HEK293 (cell line): ENCODE measurements around the gene FNDC3A.

Experiments
- CTCF ChIA-PET: fragments of 350-600 bp; formaldehyde crosslinking; extraction: SDS; loops from one replicate; lab custom pipeline; 2021; ENCODE audit warnings: antibody characterized with exemption; lab: Yijun Ruan, JAX
- POLR2A ChIA-PET: fragments of 300-600 bp; formaldehyde crosslinking; extraction: SDS; loops from one replicate; lab custom pipeline; 2020; ENCODE audit warnings: antibody characterized with exemption, inconsistent platforms; lab: Yijun Ruan, JAX
- H3K27ac ChIP-seq: fragments of 200-500 bp; sonication (Bioruptor generic); 2 replicates; pipeline ENCODE4 v1.5.1; 2014; ENCODE audit warnings: low read depth, low read length, control low read depth, inconsistent platforms; ENCODE audit errors: extremely low read depth
- H3K36me3 ChIP-seq, 2 experiments: fragments of 200-500 bp in 1 of 2; sonication (Bioruptor generic) in 1 of 2; 1 replicate in 1 of 2; 2 replicates in 1 of 2; pipeline ENCODE4 v1.5.1; 2014 to 2017; ENCODE audit warnings: inconsistent platforms in 2 of 2, low read length in 2 of 2; ENCODE audit not compliant: control insufficient read depth in 2 of 2, insufficient read depth in 1 of 2
- H3K4me1 ChIP-seq: fragments of 200-500 bp; sonication (Bioruptor generic); 2 replicates; pipeline ENCODE4 v1.5.1; 2014; ENCODE audit warnings: mild to moderate bottlenecking, low read length, inconsistent platforms; ENCODE audit not compliant: control insufficient read depth, insufficient read depth
- H3K4me3 ChIP-seq: 2 replicates; pipeline ENCODE4 v1.5.1; 2011; ENCODE audit warnings: low read depth, mild to moderate bottlenecking, control low read depth, low read length, moderate library complexity
- H3K9me3 ChIP-seq: fragments of 200-500 bp; sonication (Bioruptor generic); 2 replicates; pipeline ENCODE4 v1.5.1; 2014; ENCODE audit warnings: low read depth, low read length, inconsistent platforms; ENCODE audit not compliant: control insufficient read depth, insufficient read depth
- KLF10 ChIP-seq: fragments of 450-650 bp; IDR thresholded peaks from 2 replicates; pipeline ENCODE4 v1.5.1; 2018; ENCODE audit warnings: missing biosample characterization, mild to moderate bottlenecking, missing genetic modification characterization
- PRDM1 ChIP-seq: fragments of 450-650 bp; formaldehyde crosslinking; IDR thresholded peaks from 2 replicates; pipeline ENCODE4; 2016; ENCODE audit warnings: missing biosample characterization, missing genetic modification characterization
- SETDB1 ChIP-seq: IDR thresholded peaks from one replicate; pipeline ENCODE4 v1.6.1; 2017; ENCODE audit warnings: mild to moderate bottlenecking, low read length, moderate library complexity, mixed read lengths; ENCODE audit not compliant: insufficient read length
- SP2 ChIP-seq: fragments of 450-650 bp; formaldehyde crosslinking; IDR thresholded peaks from 2 replicates; pipeline ENCODE4 v1.5.1; 2016; ENCODE audit warnings: missing biosample characterization, missing genetic modification characterization
- SP3 ChIP-seq: fragments of 450-650 bp; formaldehyde crosslinking; IDR thresholded peaks from 2 replicates; pipeline ENCODE4 v1.5.1; 2016; ENCODE audit warnings: missing biosample characterization, missing genetic modification characterization
- ZNF138 ChIP-seq: fragments of 450-650 bp; formaldehyde crosslinking; IDR thresholded peaks from 2 replicates; pipeline ENCODE4 v1.5.1; 2016; ENCODE audit warnings: missing biosample characterization, missing genetic modification characterization, borderline replicate concordance
- ZNF221 ChIP-seq: fragments of 450-650 bp; formaldehyde crosslinking; IDR thresholded peaks from 2 replicates; pipeline ENCODE4 v1.5.1; 2017; ENCODE audit warnings: missing biosample characterization, missing genetic modification characterization, borderline replicate concordance
- ZNF266 ChIP-seq: fragments of 450-650 bp; formaldehyde crosslinking; IDR thresholded peaks from 2 replicates; pipeline ENCODE4 v1.5.1; 2016; ENCODE audit warnings: missing biosample characterization, missing genetic modification characterization, low read depth
- ZNF473 ChIP-seq: fragments of 450-650 bp; formaldehyde crosslinking; IDR thresholded peaks from 2 replicates; pipeline ENCODE4 v1.5.1; 2017; ENCODE audit warnings: missing biosample characterization, missing genetic modification characterization
- ZNF548 ChIP-seq: fragments of 450-650 bp; formaldehyde crosslinking; IDR thresholded peaks from 2 replicates; pipeline ENCODE4 v1.5.1; 2016; ENCODE audit warnings: missing biosample characterization, missing genetic modification characterization
- ZNF558 ChIP-seq: fragments of 450-650 bp; formaldehyde crosslinking; IDR thresholded peaks from 2 replicates; pipeline ENCODE4 v1.5.1; 2016; ENCODE audit warnings: missing biosample characterization, missing genetic modification characterization
- ZNF776 ChIP-seq: fragments of 450-650 bp; formaldehyde crosslinking; IDR thresholded peaks from 2 replicates; pipeline ENCODE4 v1.5.0; 2017; ENCODE audit warnings: missing biosample characterization, missing genetic modification characterization, borderline replicate concordance
- ZSCAN23 ChIP-seq: fragments of 450-650 bp; formaldehyde crosslinking; IDR thresholded peaks from 2 replicates; pipeline ENCODE4 v1.5.1; 2016; ENCODE audit warnings: missing biosample characterization, missing genetic modification characterization
- TF ChIP-seq, protein P1 (sequence below): fragments of 450-650 bp; formaldehyde crosslinking; IDR thresholded peaks from 2 replicates; pipeline ENCODE4 v1.5.1; 2016; ENCODE audit warnings: missing biosample characterization, missing genetic modification characterization
- TF ChIP-seq, protein P2 (sequence below): fragments of 450-650 bp; formaldehyde crosslinking; optimal IDR thresholded peaks from 2 replicates; pipeline ENCODE3; 2016; ENCODE audit warnings: missing biosample characterization, mild to moderate bottlenecking, missing genetic modification characterization
- TF ChIP-seq, protein P3 (sequence below): fragments of 450-650 bp; IDR thresholded peaks from 2 replicates; pipeline ENCODE4 v1.5.1; 2018; ENCODE audit warnings: missing biosample characterization, missing genetic modification characterization
- TF ChIP-seq, protein P4 (sequence below): fragments of 450-650 bp; formaldehyde crosslinking; IDR thresholded peaks from 2 replicates; pipeline ENCODE4 v1.5.1; 2016; ENCODE audit warnings: missing biosample characterization, missing genetic modification characterization
- TF ChIP-seq, protein P5 (sequence below): fragments of 450-650 bp; formaldehyde crosslinking; IDR thresholded peaks from 2 replicates; pipeline ENCODE4 v1.5.1; 2016; ENCODE audit warnings: missing biosample characterization, missing genetic modification characterization, low read depth
- TF ChIP-seq, protein P6 (sequence below): fragments of 450-650 bp; formaldehyde crosslinking; IDR thresholded peaks from 2 replicates; pipeline ENCODE4 v1.5.1; 2016; ENCODE audit warnings: missing biosample characterization, missing genetic modification characterization

FNDC3A gene

DNA sequence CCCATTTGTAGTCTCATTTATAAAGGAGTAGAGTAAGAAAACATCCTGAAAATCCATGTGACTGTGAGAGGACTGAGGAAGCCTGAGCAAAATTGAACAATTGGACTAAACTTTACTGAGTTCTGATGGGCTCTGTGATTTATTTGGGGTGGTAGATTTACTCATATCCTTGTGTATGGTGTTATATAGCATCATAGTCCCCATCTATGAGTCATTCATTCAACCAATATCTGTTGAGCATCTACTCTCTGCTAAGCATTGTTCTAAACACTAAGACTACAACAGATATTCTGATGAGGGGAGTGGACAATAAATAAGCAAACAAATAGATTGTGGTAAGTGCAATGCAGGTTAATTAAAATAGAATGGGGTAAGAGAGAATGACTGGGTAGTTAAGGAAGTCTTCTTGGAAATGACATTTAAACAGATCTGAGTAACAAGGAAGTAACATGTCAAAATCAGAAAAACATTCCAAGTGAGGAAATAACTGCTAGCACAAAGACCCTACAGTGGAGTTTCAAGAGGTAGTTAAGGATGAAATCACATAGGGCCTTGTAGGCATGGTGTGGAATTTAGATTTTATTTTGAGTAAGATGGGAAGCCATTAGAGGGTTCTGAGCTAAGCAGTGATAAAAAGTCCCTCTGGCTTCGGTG is 208.1 kb downstream of the FNDC3A start:
- POLR2A ChIA-PET: no interaction called here
- peaks cover 3 to 37% of the 10 kb centered on the region in 2 experiments for H3K36me3 ChIP-seq
- no peak overlapping the region for H3K4me3 ChIP-seq
- H3K9me3 ChIP-seq: no peaks in the 10 kb centered on the region
- no peaks in the 10 kb centered on the region for H3K4me1 ChIP-seq
- TF ChIP-seq SETDB1 (no peak), ZNF776 (tag by site-specific recombination) (no peak), SP3 (tag by site-specific recombination) (no peak), ZNF221 (tag by site-specific recombination) (no peak)
- TF ChIP-seq, protein P1, sequence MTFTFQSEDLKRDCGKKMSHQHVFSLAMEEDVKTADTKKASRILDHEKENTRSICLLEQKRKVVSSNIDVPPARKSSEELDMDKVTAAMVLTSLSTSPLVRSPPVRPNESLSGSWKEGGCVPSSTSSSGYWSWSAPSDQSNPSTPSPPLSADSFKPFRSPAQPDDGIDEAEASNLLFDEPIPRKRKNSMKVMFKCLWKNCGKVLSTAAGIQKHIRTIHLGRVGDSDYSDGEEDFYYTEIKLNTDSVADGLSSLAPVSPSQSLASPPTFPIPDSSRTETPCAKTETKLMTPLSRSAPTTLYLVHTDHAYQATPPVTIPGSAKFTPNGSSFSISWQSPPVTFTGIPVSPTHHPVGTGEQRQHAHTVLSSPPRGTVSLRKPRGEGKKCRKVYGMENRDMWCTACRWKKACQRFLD: no peak
- TF ChIP-seq, all 188 proteins: peak for 0
- H3K27ac ChIP-seq: no peak overlapping the region
- CTCF ChIA-PET: no interaction called here

DNA sequence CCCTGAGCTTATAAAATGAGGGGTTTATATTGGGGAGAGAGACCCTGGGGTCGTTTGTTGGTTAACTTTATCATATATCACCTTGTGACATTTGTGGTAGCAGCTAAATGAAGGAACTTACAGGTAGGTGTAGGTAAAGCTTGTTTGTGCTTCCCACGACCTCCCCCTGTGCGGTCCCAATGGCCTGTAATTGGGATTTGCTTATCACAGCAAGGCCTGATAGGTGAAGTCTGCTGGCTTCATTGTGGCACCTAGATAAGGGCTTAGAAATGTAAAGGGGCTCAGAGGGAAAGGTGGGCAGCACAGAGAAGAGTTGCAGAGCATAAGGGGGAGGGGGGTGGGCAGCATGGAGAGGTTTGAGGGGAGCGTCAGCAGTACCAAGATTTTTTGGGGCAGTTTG is 208.9 kb downstream of the FNDC3A start:
- Histone ChIP-seq H3K4me3 (no peak overlapping the region), H3K4me1 (no peaks in the 10 kb centered on the region), H3K9me3 (no peaks in the 10 kb centered on the region), H3K36me3 (peaks cover 3 to 32% of the 10 kb centered on the region in 2 experiments), H3K27ac (no peak overlapping the region)
- POLR2A ChIA-PET: no interaction called here
- CTCF ChIA-PET: no interaction called here
- TF ChIP-seq ZNF548: no peak
- TF ChIP-seq, protein P2, sequence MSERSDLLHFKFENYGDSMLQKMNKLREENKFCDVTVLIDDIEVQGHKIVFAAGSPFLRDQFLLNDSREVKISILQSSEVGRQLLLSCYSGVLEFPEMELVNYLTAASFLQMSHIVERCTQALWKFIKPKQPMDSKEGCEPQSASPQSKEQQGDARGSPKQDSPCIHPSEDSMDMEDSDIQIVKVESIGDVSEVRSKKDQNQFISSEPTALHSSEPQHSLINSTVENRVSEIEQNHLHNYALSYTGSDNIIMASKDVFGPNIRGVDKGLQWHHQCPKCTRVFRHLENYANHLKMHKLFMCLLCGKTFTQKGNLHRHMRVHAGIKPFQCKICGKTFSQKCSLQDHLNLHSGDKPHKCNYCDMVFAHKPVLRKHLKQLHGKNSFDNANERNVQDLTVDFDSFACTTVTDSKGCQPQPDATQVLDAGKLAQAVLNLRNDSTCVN (tag by site-specific recombination): no peak
- TF ChIP-seq SP2: no peak
- TF ChIP-seq, protein P3, sequence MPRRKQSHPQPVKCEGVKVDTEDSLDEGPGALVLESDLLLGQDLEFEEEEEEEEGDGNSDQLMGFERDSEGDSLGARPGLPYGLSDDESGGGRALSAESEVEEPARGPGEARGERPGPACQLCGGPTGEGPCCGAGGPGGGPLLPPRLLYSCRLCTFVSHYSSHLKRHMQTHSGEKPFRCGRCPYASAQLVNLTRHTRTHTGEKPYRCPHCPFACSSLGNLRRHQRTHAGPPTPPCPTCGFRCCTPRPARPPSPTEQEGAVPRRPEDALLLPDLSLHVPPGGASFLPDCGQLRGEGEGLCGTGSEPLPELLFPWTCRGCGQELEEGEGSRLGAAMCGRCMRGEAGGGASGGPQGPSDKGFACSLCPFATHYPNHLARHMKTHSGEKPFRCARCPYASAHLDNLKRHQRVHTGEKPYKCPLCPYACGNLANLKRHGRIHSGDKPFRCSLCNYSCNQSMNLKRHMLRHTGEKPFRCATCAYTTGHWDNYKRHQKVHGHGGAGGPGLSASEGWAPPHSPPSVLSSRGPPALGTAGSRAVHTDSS (tag by site-specific recombination): no peak
- no peak for TF ChIP-seq ZNF266 (tag by site-specific recombination)
- TF ChIP-seq, protein P4, sequence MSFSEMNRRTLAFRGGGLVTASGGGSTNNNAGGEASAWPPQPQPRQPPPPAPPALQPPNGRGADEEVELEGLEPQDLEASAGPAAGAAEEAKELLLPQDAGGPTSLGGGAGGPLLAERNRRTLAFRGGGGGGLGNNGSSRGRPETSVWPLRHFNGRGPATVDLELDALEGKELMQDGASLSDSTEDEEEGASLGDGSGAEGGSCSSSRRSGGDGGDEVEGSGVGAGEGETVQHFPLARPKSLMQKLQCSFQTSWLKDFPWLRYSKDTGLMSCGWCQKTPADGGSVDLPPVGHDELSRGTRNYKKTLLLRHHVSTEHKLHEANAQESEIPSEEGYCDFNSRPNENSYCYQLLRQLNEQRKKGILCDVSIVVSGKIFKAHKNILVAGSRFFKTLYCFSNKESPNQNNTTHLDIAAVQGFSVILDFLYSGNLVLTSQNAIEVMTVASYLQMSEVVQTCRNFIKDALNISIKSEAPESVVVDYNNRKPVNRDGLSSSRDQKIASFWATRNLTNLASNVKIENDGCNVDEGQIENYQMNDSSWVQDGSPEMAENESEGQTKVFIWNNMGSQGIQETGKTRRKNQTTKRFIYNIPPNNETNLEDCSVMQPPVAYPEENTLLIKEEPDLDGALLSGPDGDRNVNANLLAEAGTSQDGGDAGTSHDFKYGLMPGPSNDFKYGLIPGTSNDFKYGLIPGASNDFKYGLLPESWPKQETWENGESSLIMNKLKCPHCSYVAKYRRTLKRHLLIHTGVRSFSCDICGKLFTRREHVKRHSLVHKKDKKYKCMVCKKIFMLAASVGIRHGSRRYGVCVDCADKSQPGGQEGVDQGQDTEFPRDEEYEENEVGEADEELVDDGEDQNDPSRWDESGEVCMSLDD (tag by site-specific recombination): no peak
- TF ChIP-seq PRDM1 (tag by site-specific recombination): no peak
- TF ChIP-seq ZNF558: no peak
- TF ChIP-seq, protein P5, sequence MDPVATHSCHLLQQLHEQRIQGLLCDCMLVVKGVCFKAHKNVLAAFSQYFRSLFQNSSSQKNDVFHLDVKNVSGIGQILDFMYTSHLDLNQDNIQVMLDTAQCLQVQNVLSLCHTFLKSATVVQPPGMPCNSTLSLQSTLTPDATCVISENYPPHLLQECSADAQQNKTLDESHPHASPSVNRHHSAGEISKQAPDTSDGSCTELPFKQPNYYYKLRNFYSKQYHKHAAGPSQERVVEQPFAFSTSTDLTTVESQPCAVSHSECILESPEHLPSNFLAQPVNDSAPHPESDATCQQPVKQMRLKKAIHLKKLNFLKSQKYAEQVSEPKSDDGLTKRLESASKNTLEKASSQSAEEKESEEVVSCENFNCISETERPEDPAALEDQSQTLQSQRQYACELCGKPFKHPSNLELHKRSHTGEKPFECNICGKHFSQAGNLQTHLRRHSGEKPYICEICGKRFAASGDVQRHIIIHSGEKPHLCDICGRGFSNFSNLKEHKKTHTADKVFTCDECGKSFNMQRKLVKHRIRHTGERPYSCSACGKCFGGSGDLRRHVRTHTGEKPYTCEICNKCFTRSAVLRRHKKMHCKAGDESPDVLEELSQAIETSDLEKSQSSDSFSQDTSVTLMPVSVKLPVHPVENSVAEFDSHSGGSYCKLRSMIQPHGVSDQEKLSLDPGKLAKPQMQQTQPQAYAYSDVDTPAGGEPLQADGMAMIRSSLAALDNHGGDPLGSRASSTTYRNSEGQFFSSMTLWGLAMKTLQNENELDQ (tag by site-specific recombination): no peak
- no peak for TF ChIP-seq ZSCAN23 (tag by site-specific recombination)
- TF ChIP-seq KLF10: no peak
- no peak for TF ChIP-seq ZNF776 (tag by site-specific recombination)
- no peak for TF ChIP-seq ZNF138
- TF ChIP-seq, protein P6, sequence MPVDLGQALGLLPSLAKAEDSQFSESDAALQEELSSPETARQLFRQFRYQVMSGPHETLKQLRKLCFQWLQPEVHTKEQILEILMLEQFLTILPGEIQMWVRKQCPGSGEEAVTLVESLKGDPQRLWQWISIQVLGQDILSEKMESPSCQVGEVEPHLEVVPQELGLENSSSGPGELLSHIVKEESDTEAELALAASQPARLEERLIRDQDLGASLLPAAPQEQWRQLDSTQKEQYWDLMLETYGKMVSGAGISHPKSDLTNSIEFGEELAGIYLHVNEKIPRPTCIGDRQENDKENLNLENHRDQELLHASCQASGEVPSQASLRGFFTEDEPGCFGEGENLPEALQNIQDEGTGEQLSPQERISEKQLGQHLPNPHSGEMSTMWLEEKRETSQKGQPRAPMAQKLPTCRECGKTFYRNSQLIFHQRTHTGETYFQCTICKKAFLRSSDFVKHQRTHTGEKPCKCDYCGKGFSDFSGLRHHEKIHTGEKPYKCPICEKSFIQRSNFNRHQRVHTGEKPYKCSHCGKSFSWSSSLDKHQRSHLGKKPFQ (tag by site-specific recombination): no peak
- TF ChIP-seq ZNF473 (tag by site-specific recombination): no peak
